HepG2 (cell line): ENCODE results near the gene DIS3L2. TPM values are rescaled to one million over a fixed set of nuclear protein-coding genes. Genes with fewer than 3 reads are reported as not detected.

Experiments used
- ATAC-seq: fragments of 200-7000 bp; cut with Tn5 transposase; 3 replicates; pipeline ENCODE4 v1.9.1; 2020; ENCODE audit warnings: mild to moderate bottlenecking, moderate library complexity
- BruUV-seq: library from RNA; stranded (reverse); fragments of 400-500 nt; replicated peaks from 2 replicates; lab custom pipeline; 2021; lab: Mats Ljungman, UMichigan
- CTCF ChIA-PET: fragments of 300-600 bp; formaldehyde crosslinking; extraction: SDS; loops from one replicate; lab custom pipeline; 2021; ENCODE audit warnings: low total read pairs, inconsistent platforms, low intra/inter-chr PET ratio; lab: Yijun Ruan, JAX
- POLR2A ChIA-PET: fragments of 350-600 bp; sonication (Branson Sonifier 250); formaldehyde crosslinking; loops from one replicate; lab custom pipeline; 2020; ENCODE audit warnings: antibody characterized with exemption, inconsistent platforms; lab: Yijun Ruan, JAX
- DNase-seq: peaks from one replicate; pipeline ENCODE4 v3.0.0-alpha.2; 2015; ENCODE audit warnings: low spot score
- FAIRE-seq: peaks from 3 replicates; lab custom pipeline; 2011; peaks lifted over from hg19 to GRCh38; lab: Jason Lieb, UNC
- H2AFZ ChIP-seq: one replicate; pipeline ENCODE4 v1.6.1; 2011; ENCODE audit warnings: low read length, inconsistent platforms
- H3K27ac ChIP-seq: fragments of 300-600 bp; 3 replicates; pipeline ENCODE4 v1.8.0; 2011; ENCODE audit warnings: mixed run types, mild to moderate bottlenecking, mixed read lengths, low read length, inconsistent platforms; ENCODE audit not compliant: insufficient read depth; ENCODE audit errors: extremely low read length
- H3K27me3 ChIP-seq, 2 experiments: fragments of 200-600 bp in 1 of 2; 2 replicates in 1 of 2; 3 replicates in 1 of 2; pipeline versions ENCODE4 v1.6.0 to v1.8.0; 2011; ENCODE audit warnings: low read length in 2 of 2, mild to moderate bottlenecking in 2 of 2, moderate library complexity in 2 of 2, inconsistent platforms in 1 of 2; ENCODE audit not compliant: insufficient read depth in 2 of 2, control insufficient read depth in 1 of 2
- H3K36me3 ChIP-seq, 2 experiments: fragments of 200-600 bp in 1 of 2; replicated peaks in 1 of 2; 2 replicates in 1 of 2; 3 replicates in 1 of 2; pipeline versions ENCODE4 v1.5.1 to v1.8.0; 2011; ENCODE audit warnings: low read length in 2 of 2, inconsistent platforms in 1 of 2; ENCODE audit not compliant: insufficient read depth in 2 of 2, control insufficient read depth in 1 of 2
- H3K4me1 ChIP-seq: 2 replicates; pipeline ENCODE4 v1.5.1; 2012; ENCODE audit warnings: low read length, inconsistent platforms; ENCODE audit not compliant: insufficient read depth
- H3K4me2 ChIP-seq: 2 replicates; pipeline ENCODE4 v1.6.0; 2011; ENCODE audit warnings: low read depth, low read length, inconsistent platforms
- H3K4me3 ChIP-seq, 3 experiments: fragments of 200-600 bp in 1 of 3; sonication (generic), shearing (Covaris generic) in 1 of 3; replicated peaks in 1 of 3; 2 replicates each; pipeline ENCODE4 v1.5.1; 2011 to 2016; ENCODE audit warnings: low read length in 3 of 3, inconsistent platforms in 2 of 3, low read depth in 2 of 3, mild to moderate bottlenecking in 2 of 3, control low read depth in 1 of 3, mixed read lengths in 1 of 3; ENCODE audit not compliant: insufficient read depth in 1 of 3
- H3K79me2 ChIP-seq: one replicate; pipeline ENCODE4 v1.6.1; 2011; ENCODE audit warnings: low read length, inconsistent platforms; ENCODE audit not compliant: insufficient read depth
- H3K9ac ChIP-seq: 2 replicates; pipeline ENCODE4 v1.6.0; 2011; ENCODE audit warnings: mild to moderate bottlenecking, low read depth, low read length, inconsistent platforms; ENCODE audit not compliant: insufficient read depth
- H3K9me3 ChIP-seq: 2 replicates; pipeline ENCODE4 v1.5.1; 2012; ENCODE audit warnings: mild to moderate bottlenecking, low read length
- H4K20me1 ChIP-seq: 2 replicates; pipeline ENCODE4 v1.6.0; 2011; ENCODE audit warnings: inconsistent platforms, mild to moderate bottlenecking, low read length, moderate library complexity; ENCODE audit not compliant: insufficient read depth
- HNRNPL ChIP-seq: fragments of 200-400 bp; formaldehyde crosslinking; IDR thresholded peaks from 2 replicates; pipeline ENCODE4 v1.6.1; 2017; ENCODE audit warnings: mild to moderate bottlenecking, low read depth, low read length
- SNAI1 ChIP-seq: sonication (generic); formaldehyde crosslinking; IDR thresholded peaks from 2 replicates; pipeline ENCODE4 v1.5.0; 2020; ENCODE audit warnings: mild to moderate bottlenecking, missing genetic modification reagents, borderline replicate concordance
- WIZ ChIP-seq: sonication (generic); formaldehyde crosslinking; IDR thresholded peaks from 2 replicates; pipeline ENCODE4 v1.5.1; 2020; ENCODE audit warnings: mild to moderate bottlenecking, missing genetic modification reagents
- XRCC5 ChIP-seq: fragments of 200-400 bp; formaldehyde crosslinking; optimal IDR thresholded peaks from 2 replicates; pipeline ENCODE3; 2017; ENCODE audit warnings: mild to moderate bottlenecking, low read length
- ZNF263 ChIP-seq: sonication (generic); formaldehyde crosslinking; IDR thresholded peaks from 2 replicates; pipeline ENCODE4 v1.4.0; 2020; ENCODE audit warnings: missing genetic modification reagents
- ZNF597 ChIP-seq: sonication (generic); formaldehyde crosslinking; IDR thresholded peaks from 2 replicates; pipeline ENCODE4 v1.5.0; 2020; ENCODE audit warnings: missing genetic modification reagents
- ZNF644 ChIP-seq: IDR thresholded peaks from 2 replicates; pipeline ENCODE4 v1.6.1; 2016; ENCODE audit warnings: low read depth
- ZNF660 ChIP-seq: sonication (generic); formaldehyde crosslinking; IDR thresholded peaks from 2 replicates; pipeline ENCODE4 v1.5.1; 2020; ENCODE audit warnings: mild to moderate bottlenecking, low read depth, missing genetic modification reagents, borderline replicate concordance
- ZNF83 ChIP-seq: sonication (generic); formaldehyde crosslinking; IDR thresholded peaks from 2 replicates; pipeline ENCODE4 v1.4.0; 2020; ENCODE audit warnings: missing genetic modification reagents, mild to moderate bottlenecking, borderline replicate concordance
- WGBS: methylation state at CpG from one replicate; pipeline ENCODE4 v1.1.6; 2017; ENCODE audit warnings: low lambda C conversion rate; 5-methylcytosine and 5-hydroxymethylcytosine counted together
- in situ Hi-C: cut with HindIII; loops from 2 replicates; pipeline ENCODE4 v1.10.0; 2017; ENCODE audit warnings: low pct_unique_long_range_greater_than_20kb; ENCODE audit not compliant: extremely low pct_ligation_motif_present
- intact Hi-C: fragments of 100-400 bp; cut with micrococcal nuclease; formaldehyde crosslinking; loops from one replicate; pipeline ENCODE4 v1.10.0; 2022; ENCODE audit not compliant: unreplicated experiment
- polyA plus RNA-seq, 8 experiments: library from polyadenylated mRNA; depleted of rRNA in 3 of 8; stranded (reverse) in 7 of 8; unstranded in 1 of 8; fragments of >200 nt; fragmentation: Illumina TruSeq in 4 of 8; extraction: Trizol in 4 of 8; gene quantifications; 2 replicates each; pipeline versions ENCODE4 v1.2.1 to v1.2.3, GENCODE V29; 2011 to 2016; ENCODE audit warnings: low read depth in 4 of 8, missing spikeins in 1 of 8, mixed read lengths in 1 of 8; ENCODE audit not compliant: insufficient read depth in 1 of 8
- total RNA-seq, 5 experiments: library from RNA; depleted of rRNA; stranded (reverse); fragments of >200 nt; fragmentation: Illumina TruSeq; extraction: Trizol; gene quantifications; 2 replicates each; pipeline ENCODE4 v1.2.3, GENCODE V29; 2016; ENCODE audit warnings: low read depth in 1 of 5
- TF ChIP-seq, protein P1 (sequence below): sonication (generic); formaldehyde crosslinking; IDR thresholded peaks from 2 replicates; pipeline ENCODE4 v1.4.0; 2020; ENCODE audit warnings: missing genetic modification reagents
- TF ChIP-seq, protein P2 (sequence below): sonication (generic); formaldehyde crosslinking; IDR thresholded peaks from 2 replicates; pipeline ENCODE4 v1.4.0; 2020; ENCODE audit warnings: missing genetic modification reagents, borderline replicate concordance
- TF ChIP-seq, protein P3 (sequence below): sonication (generic); formaldehyde crosslinking; IDR thresholded peaks from 2 replicates; pipeline ENCODE4 v1.4.0; 2020; ENCODE audit warnings: mild to moderate bottlenecking, missing genetic modification reagents

Gene DIS3L2
- total and polyA plus RNA-seq, 2 of the 13 experiments (the other 11 are each of a cell fraction or from before 2014, with no cell fraction given): 7.0 to 23.9 TPM

DNA sequence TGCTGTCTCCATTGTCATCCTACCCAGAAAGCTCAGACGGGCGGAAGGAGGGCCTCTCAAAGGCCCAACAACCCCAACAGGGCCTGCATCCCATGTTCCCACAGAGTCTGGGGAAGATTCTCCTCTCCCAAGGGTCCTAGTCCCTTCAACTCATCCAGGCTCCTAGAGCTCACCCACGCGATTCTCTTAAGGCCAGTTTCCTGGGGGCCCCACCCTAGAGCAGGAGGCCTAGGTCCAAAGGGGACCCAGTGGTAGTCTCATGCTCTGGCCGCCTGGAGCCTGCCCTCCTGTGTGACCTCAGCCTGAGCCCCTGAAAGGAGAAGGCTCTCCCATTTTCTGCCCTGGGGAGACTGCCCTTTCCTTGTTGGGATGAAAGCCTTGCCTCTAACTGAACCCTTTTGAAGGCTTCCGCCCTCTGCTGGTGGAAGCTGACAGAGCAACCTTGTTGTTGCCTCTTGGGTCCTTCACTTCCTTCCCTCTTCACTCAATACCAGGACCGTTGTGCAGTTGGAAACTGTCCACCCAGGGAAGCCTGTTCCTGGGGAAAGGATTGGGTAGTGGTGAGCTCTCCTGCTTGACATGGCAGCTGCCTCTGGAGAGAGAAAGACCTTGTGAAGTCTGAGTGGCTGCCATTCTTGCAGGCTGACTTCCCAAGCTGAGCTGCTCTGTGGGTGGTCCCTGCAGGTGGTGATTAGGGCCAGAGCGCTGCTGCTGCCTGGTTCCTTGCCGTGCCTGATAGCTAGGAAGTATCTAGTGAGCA, 331.1 kb downstream of the DIS3L2 start (continued):
- no peak for TF ChIP-seq ZNF597 (CRISPR knock-in tag)
- no peak for TF ChIP-seq WIZ
- TF ChIP-seq XRCC5: peak; percentile 43
- no peak for TF ChIP-seq SNAI1

GRCh38 chr2:232293191-232293590, 331.7 kb downstream of the DIS3L2 start:
- no peak overlapping the region for H3K4me3 ChIP-seq
- H3K4me1 ChIP-seq: peaks cover 4% of the 10 kb centered on the region; the same call in 1 of the 2 replicates
- H3K27me3 ChIP-seq: no peaks in the 10 kb centered on the region
- DNase-seq (no peak), FAIRE-seq (no peak), ATAC-seq (no peak)
- no peak overlapping the region for H3K4me2 ChIP-seq
- intact Hi-C loops: no loop called here
- no TSS peak for BruUV-seq
- peaks cover 0 to 8% of the 10 kb centered on the region in 2 experiments; a peak in 1 of 5 replicates for H3K36me3 ChIP-seq
- CTCF ChIA-PET: interaction anchor here (1.0 to 2.2 kb wide), 3 partner anchors 34 to 387 kb away, joined by 3 to 14 read pairs (median 8); no protein-coding TSS in a partner anchor
- no peaks in the 10 kb centered on the region for H4K20me1 ChIP-seq
- H3K79me2 ChIP-seq: no peaks in the 10 kb centered on the region
- no peaks in the 10 kb centered on the region for H3K9me3 ChIP-seq
- in situ Hi-C loops: no loop called here
- POLR2A ChIA-PET: no interaction called here
- H3K9ac ChIP-seq: no peak overlapping the region
- WGBS: 96% methylated on average over 6 of the region's 6 CpGs
- no peak overlapping the region for H3K27ac ChIP-seq
- H2AFZ ChIP-seq: no peak overlapping the region
- TF ChIP-seq, protein P1, sequence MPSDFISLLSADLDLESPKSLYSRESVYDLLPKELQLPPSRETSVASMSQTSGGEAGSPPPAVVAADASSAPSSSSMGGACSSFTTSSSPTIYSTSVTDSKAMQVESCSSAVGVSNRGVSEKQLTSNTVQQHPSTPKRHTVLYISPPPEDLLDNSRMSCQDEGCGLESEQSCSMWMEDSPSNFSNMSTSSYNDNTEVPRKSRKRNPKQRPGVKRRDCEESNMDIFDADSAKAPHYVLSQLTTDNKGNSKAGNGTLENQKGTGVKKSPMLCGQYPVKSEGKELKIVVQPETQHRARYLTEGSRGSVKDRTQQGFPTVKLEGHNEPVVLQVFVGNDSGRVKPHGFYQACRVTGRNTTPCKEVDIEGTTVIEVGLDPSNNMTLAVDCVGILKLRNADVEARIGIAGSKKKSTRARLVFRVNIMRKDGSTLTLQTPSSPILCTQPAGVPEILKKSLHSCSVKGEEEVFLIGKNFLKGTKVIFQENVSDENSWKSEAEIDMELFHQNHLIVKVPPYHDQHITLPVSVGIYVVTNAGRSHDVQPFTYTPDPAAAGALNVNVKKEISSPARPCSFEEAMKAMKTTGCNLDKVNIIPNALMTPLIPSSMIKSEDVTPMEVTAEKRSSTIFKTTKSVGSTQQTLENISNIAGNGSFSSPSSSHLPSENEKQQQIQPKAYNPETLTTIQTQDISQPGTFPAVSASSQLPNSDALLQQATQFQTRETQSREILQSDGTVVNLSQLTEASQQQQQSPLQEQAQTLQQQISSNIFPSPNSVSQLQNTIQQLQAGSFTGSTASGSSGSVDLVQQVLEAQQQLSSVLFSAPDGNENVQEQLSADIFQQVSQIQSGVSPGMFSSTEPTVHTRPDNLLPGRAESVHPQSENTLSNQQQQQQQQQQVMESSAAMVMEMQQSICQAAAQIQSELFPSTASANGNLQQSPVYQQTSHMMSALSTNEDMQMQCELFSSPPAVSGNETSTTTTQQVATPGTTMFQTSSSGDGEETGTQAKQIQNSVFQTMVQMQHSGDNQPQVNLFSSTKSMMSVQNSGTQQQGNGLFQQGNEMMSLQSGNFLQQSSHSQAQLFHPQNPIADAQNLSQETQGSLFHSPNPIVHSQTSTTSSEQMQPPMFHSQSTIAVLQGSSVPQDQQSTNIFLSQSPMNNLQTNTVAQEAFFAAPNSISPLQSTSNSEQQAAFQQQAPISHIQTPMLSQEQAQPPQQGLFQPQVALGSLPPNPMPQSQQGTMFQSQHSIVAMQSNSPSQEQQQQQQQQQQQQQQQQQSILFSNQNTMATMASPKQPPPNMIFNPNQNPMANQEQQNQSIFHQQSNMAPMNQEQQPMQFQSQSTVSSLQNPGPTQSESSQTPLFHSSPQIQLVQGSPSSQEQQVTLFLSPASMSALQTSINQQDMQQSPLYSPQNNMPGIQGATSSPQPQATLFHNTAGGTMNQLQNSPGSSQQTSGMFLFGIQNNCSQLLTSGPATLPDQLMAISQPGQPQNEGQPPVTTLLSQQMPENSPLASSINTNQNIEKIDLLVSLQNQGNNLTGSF: no peak
- TF ChIP-seq, protein P2, sequence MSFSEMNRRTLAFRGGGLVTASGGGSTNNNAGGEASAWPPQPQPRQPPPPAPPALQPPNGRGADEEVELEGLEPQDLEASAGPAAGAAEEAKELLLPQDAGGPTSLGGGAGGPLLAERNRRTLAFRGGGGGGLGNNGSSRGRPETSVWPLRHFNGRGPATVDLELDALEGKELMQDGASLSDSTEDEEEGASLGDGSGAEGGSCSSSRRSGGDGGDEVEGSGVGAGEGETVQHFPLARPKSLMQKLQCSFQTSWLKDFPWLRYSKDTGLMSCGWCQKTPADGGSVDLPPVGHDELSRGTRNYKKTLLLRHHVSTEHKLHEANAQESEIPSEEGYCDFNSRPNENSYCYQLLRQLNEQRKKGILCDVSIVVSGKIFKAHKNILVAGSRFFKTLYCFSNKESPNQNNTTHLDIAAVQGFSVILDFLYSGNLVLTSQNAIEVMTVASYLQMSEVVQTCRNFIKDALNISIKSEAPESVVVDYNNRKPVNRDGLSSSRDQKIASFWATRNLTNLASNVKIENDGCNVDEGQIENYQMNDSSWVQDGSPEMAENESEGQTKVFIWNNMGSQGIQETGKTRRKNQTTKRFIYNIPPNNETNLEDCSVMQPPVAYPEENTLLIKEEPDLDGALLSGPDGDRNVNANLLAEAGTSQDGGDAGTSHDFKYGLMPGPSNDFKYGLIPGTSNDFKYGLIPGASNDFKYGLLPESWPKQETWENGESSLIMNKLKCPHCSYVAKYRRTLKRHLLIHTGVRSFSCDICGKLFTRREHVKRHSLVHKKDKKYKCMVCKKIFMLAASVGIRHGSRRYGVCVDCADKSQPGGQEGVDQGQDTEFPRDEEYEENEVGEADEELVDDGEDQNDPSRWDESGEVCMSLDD (CRISPR knock-in tag): no peak
- no peak for TF ChIP-seq ZNF263 (CRISPR knock-in tag)
- TF ChIP-seq HNRNPL: no peak
- no peak for TF ChIP-seq ZNF660 (CRISPR knock-in tag)
- TF ChIP-seq ZNF83: no peak
- TF ChIP-seq ZNF644: no peak
- TF ChIP-seq, protein P3, sequence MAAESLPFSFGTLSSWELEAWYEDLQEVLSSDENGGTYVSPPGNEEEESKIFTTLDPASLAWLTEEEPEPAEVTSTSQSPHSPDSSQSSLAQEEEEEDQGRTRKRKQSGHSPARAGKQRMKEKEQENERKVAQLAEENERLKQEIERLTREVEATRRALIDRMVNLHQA (CRISPR knock-in tag): no peak
